ENCODE data around the gene ZNF205.
"Not testable (repeated sequence)": the region's sequence is repeated elsewhere in the genome, so short reads cannot be mapped to it uniquely, and the experiment has no call there.

The ZNF205 gene

DNA sequence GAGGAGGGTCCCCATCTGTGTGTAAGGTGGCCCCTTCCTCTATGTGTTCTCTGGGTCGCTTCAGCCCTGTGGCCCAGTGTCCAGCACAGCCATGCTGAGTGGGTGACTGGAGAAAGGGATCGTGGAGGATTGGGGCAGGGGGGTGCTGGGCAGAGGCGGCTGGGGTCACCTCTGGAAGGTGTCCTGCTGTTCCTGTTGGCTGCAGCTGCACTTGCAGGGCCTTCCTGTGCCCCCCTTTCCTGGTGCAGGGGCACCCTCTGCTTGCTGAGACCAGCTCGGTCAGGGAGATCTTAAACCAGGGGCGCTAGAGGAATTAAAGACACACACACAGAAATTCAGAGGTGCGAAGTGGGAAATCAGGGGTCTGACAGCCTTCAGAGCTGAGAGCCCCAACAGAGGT lies 35.8 kb upstream of the ZNF205 start:
- H3K9ac ChIP-seq (ENCODE audit: low read length) = no peak overlapping the region

DNA sequence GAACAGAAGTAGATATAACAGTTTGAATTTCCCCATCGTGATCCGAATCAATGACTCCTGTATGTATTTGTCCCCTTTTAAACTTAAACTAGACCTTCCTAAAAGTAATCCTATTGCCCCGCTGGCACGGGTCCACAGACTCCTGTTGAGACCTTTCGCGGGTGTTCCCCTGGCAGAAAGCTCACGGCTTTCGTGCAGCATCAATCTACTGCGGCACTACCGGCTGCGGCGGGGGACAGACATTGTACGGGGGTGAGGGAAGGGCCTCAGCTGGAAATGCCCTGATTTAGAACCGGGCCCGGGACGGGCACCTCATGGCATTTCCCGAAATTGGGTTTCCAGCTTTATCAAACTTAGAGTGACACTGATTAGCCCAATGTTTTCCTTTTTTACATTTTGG lies 32.4 kb upstream of the ZNF205 start:
- Histone ChIP-seq H2BK15ac (ENCODE audit: low read depth, poor library complexity, severe bottlenecking) (no peak overlapping the region), H2BK12ac (ENCODE audit: low read length in 2 of 2) (no peak overlapping the region), H3K4ac (ENCODE audit: low read depth in 1 of 2, low read length in 2 of 2) (no peak overlapping the region), H3K14ac (ENCODE audit: low read length in 2 of 2) (no peak overlapping the region), H2BK120ac (ENCODE audit: low read depth, low read length) (no peak overlapping the region), H3K4me3 (ENCODE audit: insufficient read depth in 1 of 2, low read depth in 1 of 2, low read length in 2 of 2) (no peak overlapping the region), H3K79me1 (replicated peaks; ENCODE audit: low read length, poor library complexity, severe bottlenecking) (no peaks in the 10 kb centered on the region), H3K18ac (ENCODE audit: low read depth in 1 of 2, low read length in 2 of 2) (no peak overlapping the region), H3K9me3 (ENCODE audit: control insufficient read depth, low read length) (no peaks in the 10 kb centered on the region), H3K4me2 (ENCODE audit: low read length, poor library complexity, severe bottlenecking) (no peak overlapping the region), H3K9ac (ENCODE audit: low read length) (no peak overlapping the region), H3K23ac (ENCODE audit: low read length in 2 of 2) (no peak overlapping the region), H3K4me1 (ENCODE audit: control insufficient read depth, insufficient read depth, low read depth, low read length) (no peaks in the 10 kb centered on the region), H2AK5ac (ENCODE audit: low read length, severe bottlenecking) (no peak overlapping the region), H4K91ac (ENCODE audit: low read length) (no peak overlapping the region), H3K36me3 (ENCODE audit: control insufficient read depth in 1 of 2, insufficient read depth in 2 of 2, low read depth in 1 of 2, low read length in 2 of 2) (no peaks in the 10 kb centered on the region), H2BK5ac (ENCODE audit: low read depth, low read length, poor library complexity, severe bottlenecking) (no peak overlapping the region), H3K27me3 (ENCODE audit: control insufficient read depth in 1 of 2, insufficient read depth in 1 of 2, low read length in 2 of 2) (peaks cover 33 to 57% of the 10 kb centered on the region in 2 experiments), H3K27ac (ENCODE audit: low read length, poor library complexity, severe bottlenecking) (no peak overlapping the region), H4K8ac (ENCODE audit: low read length) (no peak overlapping the region), H2AFZ (ENCODE audit: low read depth, low read length) (no peak overlapping the region)
- no peak for DNase-seq
- WGBS = 92% methylated on average over 17 of the region's 17 CpGs

More for the DNA sequence above, 35.8 kb upstream of the ZNF205 start:
- Histone ChIP-seq H3K23ac (ENCODE audit: low read length in 2 of 2) (no peak overlapping the region), H3K14ac (ENCODE audit: low read length in 2 of 2) (no peak overlapping the region), H4K91ac (ENCODE audit: low read length) (no peak overlapping the region), H3K27ac (ENCODE audit: low read length, poor library complexity, severe bottlenecking) (no peak overlapping the region), H3K4ac (ENCODE audit: low read depth in 1 of 2, low read length in 2 of 2) (no peak overlapping the region), H2BK15ac (ENCODE audit: low read depth, poor library complexity, severe bottlenecking) (no peak overlapping the region), H4K8ac (ENCODE audit: low read length) (no peak overlapping the region), H3K4me3 (ENCODE audit: insufficient read depth in 1 of 2, low read depth in 1 of 2, low read length in 2 of 2) (no peak overlapping the region), H2AK5ac (ENCODE audit: low read length, severe bottlenecking) (no peak overlapping the region), H3K36me3 (ENCODE audit: control insufficient read depth in 1 of 2, insufficient read depth in 2 of 2, low read depth in 1 of 2, low read length in 2 of 2) (no peaks in the 10 kb centered on the region), H3K27me3 (ENCODE audit: control insufficient read depth in 1 of 2, insufficient read depth in 1 of 2, low read length in 2 of 2) (peaks cover 44 to 61% of the 10 kb centered on the region in 2 experiments), H2AFZ (ENCODE audit: low read depth, low read length) (no peak overlapping the region), H2BK5ac (ENCODE audit: low read depth, low read length, poor library complexity, severe bottlenecking) (no peak overlapping the region), H2BK120ac (ENCODE audit: low read depth, low read length) (no peak overlapping the region), H3K79me1 (replicated peaks; ENCODE audit: low read length, poor library complexity, severe bottlenecking) (no peaks in the 10 kb centered on the region), H3K9me3 (ENCODE audit: control insufficient read depth, low read length) (no peaks in the 10 kb centered on the region), H2BK12ac (ENCODE audit: low read length in 2 of 2) (no peak overlapping the region), H3K18ac (ENCODE audit: low read depth in 1 of 2, low read length in 2 of 2) (no peak overlapping the region), H3K4me1 (ENCODE audit: control insufficient read depth, insufficient read depth, low read depth, low read length) (no peaks in the 10 kb centered on the region), H3K4me2 (ENCODE audit: low read length, poor library complexity, severe bottlenecking) (no peak overlapping the region)
- no peak for DNase-seq
- WGBS = 49% methylated on average over 5 of the region's 6 CpGs

DNA sequence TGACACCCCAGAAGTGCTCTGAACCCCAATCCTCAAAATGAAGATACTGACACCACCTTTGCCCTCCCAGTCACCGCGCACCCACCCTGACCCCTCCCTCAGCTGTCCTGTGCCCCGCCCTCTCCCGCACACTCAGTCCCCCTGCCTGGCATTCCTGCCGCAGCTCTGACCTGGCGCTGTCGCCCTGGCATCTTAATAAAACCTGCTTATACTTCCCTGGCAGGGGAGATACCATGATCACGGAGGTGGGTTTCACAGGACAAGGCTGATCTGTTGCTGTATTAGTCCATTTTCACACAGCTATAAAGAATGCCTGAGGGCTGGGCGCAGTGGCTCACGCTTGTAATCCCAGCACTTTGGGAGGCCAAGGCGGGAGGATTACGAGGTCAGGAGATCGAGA lies 30.4 kb upstream of the ZNF205 start:
- not testable (repeated sequence) for H4K91ac ChIP-seq (ENCODE audit: low read length); H3K4me2 ChIP-seq (ENCODE audit: low read length, poor library complexity, severe bottlenecking)

DNA sequence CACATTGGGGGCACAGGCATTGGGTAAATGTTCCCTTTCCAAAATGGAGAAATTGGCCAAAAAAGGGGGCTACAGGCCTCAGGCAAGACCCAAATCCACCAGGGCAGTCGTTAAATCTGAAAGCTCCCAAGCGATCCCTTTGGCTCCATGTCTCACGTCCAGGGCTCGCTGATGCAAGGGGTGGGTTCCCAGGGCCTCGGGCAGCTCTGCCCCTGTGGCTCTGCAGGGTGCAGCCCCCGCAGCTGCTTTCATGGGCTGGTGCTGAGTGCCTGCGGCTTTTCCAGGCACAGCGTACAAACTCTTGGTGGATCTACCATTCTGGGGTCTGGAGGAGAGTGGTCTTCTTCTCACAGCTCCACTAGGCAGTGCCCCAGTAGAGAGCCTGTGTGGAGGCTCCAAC lies 29.0 kb upstream of the ZNF205 start:
- Histone ChIP-seq H3K4me1 (ENCODE audit: control insufficient read depth, insufficient read depth, low read depth, low read length) (peaks cover 11% of the 10 kb centered on the region), H3K27me3 (ENCODE audit: control insufficient read depth in 1 of 2, insufficient read depth in 1 of 2, low read length in 2 of 2) (peaks cover 16 to 61% of the 10 kb centered on the region in 2 experiments)
- not testable (repeated sequence) for H2BK12ac ChIP-seq (ENCODE audit: low read length in 2 of 2); DNase-seq; H3K23ac ChIP-seq (ENCODE audit: low read length in 2 of 2); H3K9ac ChIP-seq (ENCODE audit: low read length); H3K4me2 ChIP-seq (ENCODE audit: low read length, poor library complexity, severe bottlenecking); H2BK120ac ChIP-seq (ENCODE audit: low read depth, low read length); H2BK5ac ChIP-seq (ENCODE audit: low read depth, low read length, poor library complexity, severe bottlenecking); H2BK15ac ChIP-seq (ENCODE audit: low read depth, poor library complexity, severe bottlenecking); H3K27ac ChIP-seq (ENCODE audit: low read length, poor library complexity, severe bottlenecking); H3K18ac ChIP-seq (ENCODE audit: low read depth in 1 of 2, low read length in 2 of 2); H4K91ac ChIP-seq (ENCODE audit: low read length); H3K79me1 ChIP-seq (replicated peaks; ENCODE audit: low read length, poor library complexity, severe bottlenecking); H3K14ac ChIP-seq (ENCODE audit: low read length in 2 of 2); H3K4me3 ChIP-seq (ENCODE audit: insufficient read depth in 1 of 2, low read depth in 1 of 2, low read length in 2 of 2); H2AK5ac ChIP-seq (ENCODE audit: low read length, severe bottlenecking); H3K36me3 ChIP-seq (ENCODE audit: control insufficient read depth in 1 of 2, insufficient read depth in 2 of 2, low read depth in 1 of 2, low read length in 2 of 2); H4K8ac ChIP-seq (ENCODE audit: low read length); H3K9me3 ChIP-seq (ENCODE audit: control insufficient read depth, low read length); H2AFZ ChIP-seq (ENCODE audit: low read depth, low read length); H3K4ac ChIP-seq (ENCODE audit: low read depth in 1 of 2, low read length in 2 of 2)
- WGBS = 90% methylated on average over 8 of the region's 8 CpGs

More for the DNA sequence above, 30.4 kb upstream of the ZNF205 start:
- not testable (repeated sequence) for H3K9me3 ChIP-seq (ENCODE audit: control insufficient read depth, low read length); H3K79me1 ChIP-seq (replicated peaks; ENCODE audit: low read length, poor library complexity, severe bottlenecking); H3K18ac ChIP-seq (ENCODE audit: low read depth in 1 of 2, low read length in 2 of 2); H4K8ac ChIP-seq (ENCODE audit: low read length); H3K9ac ChIP-seq (ENCODE audit: low read length); H2AK5ac ChIP-seq (ENCODE audit: low read length, severe bottlenecking); H3K4me3 ChIP-seq (ENCODE audit: insufficient read depth in 1 of 2, low read depth in 1 of 2, low read length in 2 of 2); H2AFZ ChIP-seq (ENCODE audit: low read depth, low read length); H3K23ac ChIP-seq (ENCODE audit: low read length in 2 of 2); DNase-seq; H3K4me1 ChIP-seq (ENCODE audit: control insufficient read depth, insufficient read depth, low read depth, low read length); H3K14ac ChIP-seq (ENCODE audit: low read length in 2 of 2); H2BK5ac ChIP-seq (ENCODE audit: low read depth, low read length, poor library complexity, severe bottlenecking); H2BK120ac ChIP-seq (ENCODE audit: low read depth, low read length); H3K4ac ChIP-seq (ENCODE audit: low read depth in 1 of 2, low read length in 2 of 2); H3K27ac ChIP-seq (ENCODE audit: low read length, poor library complexity, severe bottlenecking); H3K36me3 ChIP-seq (ENCODE audit: control insufficient read depth in 1 of 2, insufficient read depth in 2 of 2, low read depth in 1 of 2, low read length in 2 of 2); H2BK15ac ChIP-seq (ENCODE audit: low read depth, poor library complexity, severe bottlenecking); H2BK12ac ChIP-seq (ENCODE audit: low read length in 2 of 2)
- 94% methylated on average over 13 of the region's 13 CpGs for WGBS
- H3K27me3 ChIP-seq (ENCODE audit: control insufficient read depth in 1 of 2, insufficient read depth in 1 of 2, low read length in 2 of 2) = peaks cover 22 to 56% of the 10 kb centered on the region in 2 experiments
